GM04503 (cell line): Measurements from ENCODE around the gene SCN4A.

ENCODE experiments used
- DNase-seq: peaks from one replicate; pipeline ENCODE4 v3.0.0-alpha.2; 2012; ENCODE audit warnings: low read depth

SCN4A gene

GRCh38 chr17:64001763-64002529 lies 29.2 kb upstream of the SCN4A start:
- DNase-seq, result no peak

- DNase-seq, result no peak
These were observed 28.4 kb upstream of the SCN4A start for GRCh38 chr17:64001091-64001579.

GRCh38 chr17:63999680-64000531 lies 27.2 kb upstream of the SCN4A start:
- DNase-seq, result no peak

GRCh38 chr17:63998721-63999679 lies 26.3 kb upstream of the SCN4A start:
- DNase-seq, result no peak

- no peak for DNase-seq
These were observed 25.5 kb upstream of the SCN4A start, which contains the start of gene PRR29 for GRCh38 chr17:63998050-63998720. TSS of gene PRR29 (plus strand) at chr17:63998351. CDS start at chr17:63998365, 14 bp downstream.

GRCh38 chr17:63997341-63998048 lies 24.8 kb upstream of the SCN4A start:
- DNase-seq, result no peak

GRCh38 chr17:63996430-63997182 lies 23.9 kb upstream of the SCN4A start:
- no peak for DNase-seq

- DNase-seq, result no peak
These were observed 22.9 kb upstream of the SCN4A start for GRCh38 chr17:63995626-63996025.

- DNase-seq, result no peak
These were observed 20.8 kb upstream of the SCN4A start for GRCh38 chr17:63993368-63993985.

GRCh38 chr17:63991611-63992010 lies 18.9 kb upstream of the SCN4A start:
- no peak for DNase-seq

- DNase-seq, result no peak
These were observed 17.1 kb upstream of the SCN4A start for GRCh38 chr17:63989622-63990345.

- DNase-seq, result no peak
These were observed 16.3 kb upstream of the SCN4A start for GRCh38 chr17:63988741-63989621.

GRCh38 chr17:63988127-63988478 lies 15.4 kb upstream of the SCN4A start:
- no peak for DNase-seq

GRCh38 chr17:63987221-63988126 lies 14.8 kb upstream of the SCN4A start:
- no peak for DNase-seq

- no peak for DNase-seq
These were observed 14.1 kb upstream of the SCN4A start for GRCh38 chr17:63986821-63987220.

- no peak for DNase-seq
These were observed 12.8 kb upstream of the SCN4A start for GRCh38 chr17:63985387-63986140.
